Spleen (tissue), 11 donors: ENCODE results near the gene SKAP2. TPM values are rescaled to one million over a fixed set of nuclear protein-coding genes. Genes with fewer than 3 reads are reported as not detected.

ENCODE experiments used
- DNase-seq: peaks from one replicate; pipeline ENCODE4 v3.0.0-alpha.2; 2020
- H3K27ac ChIP-seq, 8 donors: fragments of 200-600 bp; sonication (generic) in 7 of 8; 1 replicate in 4 of 8; 2 replicates in 4 of 8; pipeline versions ENCODE4 v1.5.0 to v1.8.0; 2016 to 2021; ENCODE audit warnings: inconsistent platforms in 4 of 8, mild to moderate bottlenecking in 4 of 8, moderate library complexity in 1 of 8
- H3K27me3 ChIP-seq, 7 donors: fragments of 200-600 bp; sonication (generic) in 6 of 7; replicated peaks in 1 of 7; 1 replicate in 4 of 7; 2 replicates in 3 of 7; pipeline versions ENCODE4 v1.5.0 to v1.8.0; 2016 to 2021; ENCODE audit warnings: inconsistent platforms in 3 of 7, mild to moderate bottlenecking in 1 of 7
- H3K36me3 ChIP-seq, 6 donors: fragments of 200-600 bp; sonication (generic) in 5 of 6; 1 replicate in 4 of 6; 2 replicates in 2 of 6; pipeline versions ENCODE4 v1.5.0 to v1.8.0; 2016 to 2021; ENCODE audit warnings: inconsistent platforms in 2 of 6
- H3K4me1 ChIP-seq, 6 donors: fragments of 200-600 bp; sonication (generic) in 5 of 6; 1 replicate in 3 of 6; 2 replicates in 3 of 6; pipeline versions ENCODE4 v1.5.0 to v1.8.0; 2016 to 2021; ENCODE audit warnings: inconsistent platforms in 3 of 6
- H3K4me3 ChIP-seq, 8 donors: fragments of 200-600 bp; sonication (generic) in 7 of 8; 1 replicate in 4 of 8; 2 replicates in 4 of 8; pipeline versions ENCODE4 v1.5.0 to v1.8.0; 2016 to 2021; ENCODE audit warnings: inconsistent platforms in 4 of 8, mild to moderate bottlenecking in 4 of 8, moderate library complexity in 2 of 8
- H3K9me3 ChIP-seq, 8 donors: fragments of 200-600 bp; sonication (generic) in 7 of 8; 1 replicate in 4 of 8; 2 replicates in 4 of 8; pipeline versions ENCODE4 v1.5.0 to v1.8.0; 2016 to 2021; ENCODE audit warnings: inconsistent platforms in 4 of 8
- CTCF ChIP-seq, 11 experiments: fragments of 200-600 bp in 7 of 11; fragments of 450-650 bp in 4 of 11; sonication (generic) in 4 of 11; IDR thresholded peaks in 8 of 11; conservative IDR thresholded peaks in 3 of 11; 1 replicate in 7 of 11; 2 replicates in 4 of 11; pipeline versions ENCODE4 v1.4.0 to v1.8.0; 2016 to 2021; ENCODE audit warnings: antibody characterized with exemption in 11 of 11, inconsistent platforms in 4 of 11, mild to moderate bottlenecking in 1 of 11
- POLR2A ChIP-seq, 3 donors: fragments of 450-650 bp; IDR thresholded peaks; one replicate each; pipeline ENCODE4 v1.5.1; 2017; ENCODE audit warnings: antibody characterized with exemption in 3 of 3, mild to moderate bottlenecking in 1 of 3
- POLR2AphosphoS5 ChIP-seq, 3 donors: sonication (generic); formaldehyde crosslinking; IDR thresholded peaks; one replicate each; pipeline ENCODE4 v1.5.1; 2017; ENCODE audit warnings: antibody characterized with exemption in 3 of 3
- WGBS, 5 donors: extraction: QIAGEN DNeasy Blood & Tissue Kit in 3 of 5; methylation state at CpG; one replicate each; pipeline versions ENCODE4 v1.1.5 to v1.1.7; 2013 to 2018; 5-methylcytosine and 5-hydroxymethylcytosine counted together
- intact Hi-C: fragments of 100-400 bp; cut with DNase I; formaldehyde crosslinking; loops from one replicate; pipeline ENCODE4 v1.15.0; 2023; ENCODE audit warnings: low total_unique reads
- polyA plus RNA-seq, 3 donors: library from polyadenylated mRNA; stranded (reverse); fragments of 200-250 nt; gene quantifications; one replicate each; pipeline ENCODE4 v1.2.1, GENCODE V29; 2013
- total RNA-seq, 7 donors: library from RNA; depleted of rRNA in 3 of 7; stranded (reverse); fragments of >200 nt in 3 of 7; fragmentation: NEBNext Ultra II Directional in 4 of 7; extraction: Animal tissue kit (Norgen Biotek cat#: 25700) in 4 of 7; gene quantifications; one replicate each; pipeline versions ENCODE4 v1.1.0 to v1.2.1, GENCODE V29; 2016 to 2021
- donor health status: healthy with polysubstance abuse.
- donor health status: DM: no; HTN: no; CAD: no; lungs with moderate emphysema.
- donor health status: DM: no; HTN: no; CAD: no.
- donor health status: Bipolar disorder and iron deficiency.
- donor health status: healthy.
- donor health status: DM: no; HTN: no; CAD: no.
- donor health status: DM: yes; HTN: yes; CAD: no.

SKAP2 gene
- total and polyA plus RNA-seq, 10 donors: 14.8 to 87.2 (median 61.7) TPM

DNA sequence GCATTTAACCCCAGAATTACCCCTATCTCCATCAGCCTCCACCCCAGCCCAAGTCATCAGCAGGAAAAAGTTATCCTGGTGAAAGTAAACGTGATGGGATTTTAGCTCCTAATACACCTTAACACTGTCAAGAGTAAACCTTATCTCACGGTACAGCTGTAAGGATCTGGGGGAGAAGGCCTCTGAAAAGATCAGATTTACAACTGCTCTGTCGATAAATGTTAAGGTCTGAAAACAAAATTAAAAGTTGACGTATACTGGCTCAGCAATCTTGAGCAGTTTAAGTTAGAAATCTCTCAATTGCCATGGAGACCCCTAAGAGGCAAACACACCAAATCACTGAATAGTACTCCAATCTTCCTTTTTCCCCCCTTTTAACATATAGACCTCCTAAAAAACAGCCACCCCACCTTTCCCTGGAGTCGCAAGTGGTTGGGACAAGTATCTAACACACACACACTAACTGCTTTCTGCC is 6.1 kb downstream of the SKAP2 start:
- Histone ChIP-seq H3K9me3 (no peaks in the 10 kb centered on the region), H3K27me3 (no peaks in the 10 kb centered on the region), H3K36me3 (peaks cover 0 to 5% (median under 1%) of the 10 kb centered on the region in 6 donors), H3K27ac (peak overlapping the region in 7 of 8 donors; percentile 61 to 81 (median 72)), H3K4me3 (peak overlapping the region in 3 of 8 donors; percentile 12 to 57 (median 27)), H3K4me1 (peaks cover 6 to 100% (median 61%) of the 10 kb centered on the region in 6 donors)
- DNase-seq: no peak
- intact Hi-C loops: loop anchor here (10.0 kb wide), 1 partner anchor 237 kb away; the partner anchor contains the start of gene HOXA1
- TF ChIP-seq CTCF (IDR thresholded peaks at IDR 0.05 in 8 of 11, conservative IDR thresholded peaks at IDR 0.05 in 3 of 11) (no peak), POLR2A (IDR thresholded peaks at IDR 0.05) (no peak), POLR2AphosphoS5 (IDR thresholded peaks at IDR 0.05) (no peak)
- WGBS, 5 donors: 42 to 53% (median 45%) methylated on average over 5 of the region's 5 CpGs

DNA sequence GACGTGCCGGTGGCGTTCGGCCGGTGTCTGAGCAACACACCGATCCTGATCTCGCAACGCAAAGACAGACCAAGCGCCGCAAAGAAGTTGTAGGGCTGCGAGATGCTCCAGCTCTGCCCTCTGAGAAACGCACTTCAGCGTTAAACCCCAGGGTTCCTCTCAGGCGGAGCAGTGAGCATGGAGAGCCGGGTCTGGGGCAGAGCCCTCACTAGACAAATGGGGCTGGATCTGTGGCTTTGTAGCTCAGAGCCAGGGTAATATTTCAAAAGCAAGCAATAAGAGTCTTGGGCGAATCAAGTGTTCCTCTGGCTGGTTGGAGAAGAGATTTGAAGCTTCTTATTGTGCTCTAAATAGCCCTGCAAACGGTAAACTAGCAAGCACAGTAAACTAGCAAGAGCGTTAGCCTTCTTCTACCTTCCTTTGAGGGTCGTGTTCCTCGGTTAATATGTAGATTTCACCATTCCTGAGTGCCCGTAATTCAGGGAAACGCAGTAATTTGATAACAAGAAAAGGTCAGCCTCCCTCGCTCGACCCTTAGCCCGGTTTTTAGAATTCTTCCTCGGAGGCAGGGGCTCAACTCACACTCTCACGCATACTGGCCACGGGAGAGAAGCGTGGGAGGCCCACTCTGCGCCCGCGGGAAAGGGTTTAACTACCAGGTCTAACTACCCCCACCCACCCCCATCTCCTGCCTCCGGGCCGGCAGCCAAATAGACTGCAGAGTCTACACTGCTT is 6.7 kb downstream of the SKAP2 start:
- TF ChIP-seq CTCF (IDR thresholded peaks at IDR 0.05 in 8 of 11, conservative IDR thresholded peaks at IDR 0.05 in 3 of 11) (no peak), POLR2AphosphoS5 (IDR thresholded peaks at IDR 0.05) (peak in 1 of 3 donors; percentile 56), POLR2A (IDR thresholded peaks at IDR 0.05) (no peak)
- H3K4me3 ChIP-seq: peak overlapping the region in 5 of 8 donors; percentile 2 to 57 (median 12)
- WGBS, 5 donors: 18 to 29% (median 24%) methylated on average over 33 to 34 of the region's 34 CpGs
- H3K9me3 ChIP-seq: no peaks in the 10 kb centered on the region
- H3K36me3 ChIP-seq: peaks cover 0 to 11% (median 3%) of the 10 kb centered on the region in 6 donors
- DNase-seq: peak; percentile 82
- peak overlapping the region in 7 of 8 donors; percentile 61 to 81 (median 72) for H3K27ac ChIP-seq
- intact Hi-C loops: loop anchor here (10.0 kb wide), 1 partner anchor 237 kb away; the partner anchor contains the start of gene HOXA1
- H3K27me3 ChIP-seq: no peaks in the 10 kb centered on the region
- H3K4me1 ChIP-seq: peaks cover 4 to 96% (median 55%) of the 10 kb centered on the region in 6 donors

- Histone ChIP-seq H3K36me3 (peaks cover 0 to 16% (median 3%) of the 10 kb centered on the region in 6 donors), H3K27ac (peak overlapping the region in 7 of 8 donors; percentile 61 to 81 (median 72)), H3K4me3 (peak overlapping the region in 5 of 8 donors; percentile 2 to 57 (median 12)), H3K4me1 (peaks cover 0 to 90% (median 51%) of the 10 kb centered on the region in 6 donors), H3K27me3 (no peaks in the 10 kb centered on the region), H3K9me3 (no peaks in the 10 kb centered on the region)
- 17 to 27% (median 20%) methylated on average over 4 of the region's 4 CpGs for WGBS, 5 donors
- no peak for DNase-seq
- TF ChIP-seq CTCF (IDR thresholded peaks at IDR 0.05 in 8 of 11, conservative IDR thresholded peaks at IDR 0.05 in 3 of 11) (no peak), POLR2AphosphoS5 (IDR thresholded peaks at IDR 0.05) (no peak), POLR2A (IDR thresholded peaks at IDR 0.05) (no peak)
- intact Hi-C loops: loop anchor here (10.0 kb wide), 1 partner anchor 238 kb away; the partner anchor contains the start of gene HOXA1
Measured at GRCh38 chr7:26857170-26857505, 7.3 kb downstream of the SKAP2 start.
